Activated CD4-positive, alpha-beta T cell treated with anti-CD3 and anti-CD28 coated beads, Interleukin-2, Interleukin-4, amounts not matched to agents 100 ng/mL and 50 ng/mL, durations not matched to agents 16 hours and 8 hours (primary cell): Measurements from ENCODE around the gene C10orf71.

Experiments used
- DNase-seq: peaks from one replicate; pipeline ENCODE4 v3.0.0-alpha.2; 2020; ENCODE audit warnings: low spot score

C10orf71 gene

GRCh38 chr10:49298983-49299815 is at the start of gene C10orf71:
Gene C10orf71 (plus strand): TSS chr10:49299170. CDS start chr10:49322546, 23,376 bp downstream.
- no peak for DNase-seq

- DNase-seq, result no peak
Measured at GRCh38 chr10:49252313-49253034, 46.5 kb upstream of the C10orf71 start.

- DNase-seq, result no peak
Measured at GRCh38 chr10:49253340-49253906, 45.5 kb upstream of the C10orf71 start.

DNA sequence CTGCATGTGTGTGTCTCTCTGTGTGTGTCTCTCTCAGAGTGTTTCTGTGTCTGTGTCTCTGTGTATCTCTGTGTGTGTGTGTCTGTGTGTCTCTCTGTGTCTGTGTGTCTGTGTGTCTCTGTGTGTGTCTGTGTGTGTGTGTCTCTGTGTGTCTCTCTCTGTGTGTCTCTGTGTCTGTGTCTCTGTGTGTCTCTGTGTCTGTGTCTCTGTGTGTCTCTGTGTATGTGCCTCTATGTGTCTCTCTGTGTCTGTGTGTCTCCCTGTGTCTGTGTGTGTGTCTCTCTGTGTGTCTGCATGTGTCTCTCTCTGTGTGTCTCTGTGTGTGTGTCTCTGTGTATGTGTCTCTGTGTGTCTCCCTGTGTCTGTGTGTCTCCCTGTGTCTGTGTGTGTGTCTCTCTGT is 44.8 kb upstream of the C10orf71 start:
- DNase-seq, result no peak

DNA sequence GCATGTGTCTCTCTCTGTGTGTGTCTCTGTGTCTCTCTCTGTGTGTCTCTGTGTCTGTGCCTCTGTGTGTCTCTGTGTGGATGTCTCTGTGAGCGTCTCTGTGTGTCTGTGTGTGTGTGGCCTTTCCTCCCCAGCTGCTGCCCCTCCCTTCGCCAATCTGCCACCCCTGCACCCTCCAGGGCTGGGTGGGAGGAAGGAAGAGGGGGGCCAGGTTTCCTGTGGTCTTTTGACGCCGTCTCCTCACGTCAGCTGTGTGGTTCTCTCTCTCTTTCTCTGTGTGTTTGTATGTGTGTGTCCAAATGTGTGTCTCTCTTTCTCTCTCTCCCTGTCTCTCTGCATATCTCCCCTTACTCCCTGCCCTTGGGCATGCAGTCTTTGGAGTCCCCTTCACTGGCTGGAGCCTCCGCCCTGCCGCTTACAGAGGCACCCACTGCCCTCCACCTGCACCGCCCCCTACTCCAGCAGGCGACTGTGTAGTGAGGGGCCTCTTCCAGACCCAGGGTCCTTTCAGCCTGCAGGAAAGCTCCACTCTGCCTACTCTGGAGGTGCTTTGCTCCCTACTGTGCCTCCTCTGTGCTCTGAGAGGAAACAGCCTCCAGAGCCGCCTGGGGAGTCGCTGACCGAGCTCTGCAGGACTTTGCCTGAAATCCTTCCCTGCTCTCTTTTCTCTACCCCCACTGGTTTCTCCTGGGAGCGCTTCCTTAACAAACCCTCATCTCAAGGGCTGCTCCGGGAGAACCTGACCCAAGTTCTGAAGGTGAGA is 44.2 kb upstream of the C10orf71 start:
- DNase-seq, result no peak

DNA sequence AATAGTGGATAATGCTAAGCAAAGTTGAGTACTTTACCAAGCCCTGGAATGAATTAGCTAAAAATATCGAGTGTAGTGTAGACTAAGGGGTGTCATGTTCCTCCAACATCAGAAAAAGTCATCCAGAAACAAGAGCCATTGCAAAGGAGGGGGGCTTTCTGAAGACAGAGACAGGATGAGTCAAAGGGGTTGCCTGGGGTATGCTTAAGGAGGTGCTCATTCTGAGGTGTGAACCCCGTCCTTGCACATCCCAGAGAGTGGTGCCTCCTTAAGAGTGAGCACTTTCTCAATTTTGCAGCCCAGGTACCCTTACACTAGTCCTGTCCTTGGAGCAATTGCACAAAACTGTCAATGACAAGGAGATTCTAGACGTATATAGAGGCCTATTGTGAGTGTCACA is 43.1 kb upstream of the C10orf71 start:
- DNase-seq, result no peak

- no peak for DNase-seq
Measured at GRCh38 chr10:49257154-49257553, 41.8 kb upstream of the C10orf71 start.

DNA sequence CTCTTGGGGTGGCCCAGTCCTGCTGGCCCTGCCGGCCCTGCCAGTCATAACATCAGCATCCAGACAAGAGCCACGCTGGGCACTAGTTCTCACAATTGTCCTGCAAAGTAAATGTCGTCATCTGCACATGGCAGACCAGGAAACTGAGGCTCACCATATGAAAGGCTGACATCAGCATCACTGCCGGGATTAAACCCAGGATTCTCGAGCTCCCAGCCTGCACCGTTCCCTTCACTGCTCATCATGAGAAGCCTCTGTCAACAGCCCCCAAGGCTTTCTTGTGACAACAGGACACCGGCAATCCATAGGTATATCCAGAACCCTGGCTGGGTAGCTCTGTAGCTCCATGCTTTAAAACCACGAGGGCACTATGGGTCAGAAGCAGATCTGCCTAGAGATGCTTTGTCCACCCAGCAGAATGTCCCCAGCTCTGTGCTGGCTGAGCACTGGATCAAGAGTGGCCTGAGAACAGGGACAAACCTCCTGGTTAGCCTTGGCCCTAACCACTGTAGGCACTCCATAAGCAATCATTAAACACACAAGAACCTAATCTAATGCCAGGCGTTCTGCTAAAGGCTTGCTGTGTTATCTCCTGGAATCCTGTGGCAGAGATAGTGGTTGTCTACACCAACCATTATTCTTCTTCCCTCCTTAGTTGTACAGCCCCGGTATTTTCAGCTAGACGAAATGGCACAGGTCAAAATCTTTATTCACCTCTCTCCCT is 41.2 kb upstream of the C10orf71 start:
- no peak for DNase-seq

DNA sequence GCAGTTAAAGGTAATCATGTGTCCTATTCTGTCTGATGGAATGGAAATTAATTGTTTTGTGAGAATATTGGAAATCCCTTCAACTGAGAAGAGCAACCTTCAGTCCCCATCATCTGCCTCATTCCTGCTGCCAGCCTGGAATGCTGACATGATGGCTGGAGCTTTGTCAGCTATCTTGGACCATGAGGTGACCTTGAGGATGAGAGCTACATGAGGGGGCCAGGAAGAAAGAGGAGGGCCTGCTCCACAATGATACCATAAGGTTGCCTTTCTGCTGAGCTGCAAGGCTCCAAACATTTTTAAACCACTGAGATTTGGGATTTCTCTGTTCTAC is 40.7 kb upstream of the C10orf71 start:
- no peak for DNase-seq

- DNase-seq, result no peak
Measured at GRCh38 chr10:49260644-49261296, 38.2 kb upstream of the C10orf71 start.

GRCh38 chr10:49263591-49263990 is 35.4 kb upstream of the C10orf71 start:
- no peak for DNase-seq

- no peak for DNase-seq
Measured at GRCh38 chr10:49264177-49264677, 34.7 kb upstream of the C10orf71 start.

DNA sequence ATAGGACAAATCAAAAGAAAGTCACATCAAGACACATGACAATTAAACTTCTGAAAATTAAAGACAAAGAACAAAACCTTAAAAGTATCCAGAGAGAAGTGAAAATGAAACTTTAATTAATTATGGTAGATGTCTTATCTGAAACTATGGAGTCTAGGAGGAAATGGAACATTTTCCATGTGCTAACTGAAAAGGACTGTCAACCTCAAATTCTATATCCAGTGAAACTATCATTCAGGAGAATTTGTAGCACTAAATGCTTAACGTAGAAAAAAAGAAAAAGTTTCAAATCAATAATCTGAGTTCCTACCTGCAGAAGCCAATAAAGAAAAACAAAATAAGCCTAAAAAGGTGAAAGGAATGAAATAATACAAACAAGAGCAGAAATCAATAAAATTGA is 33.1 kb upstream of the C10orf71 start:
- DNase-seq, result no peak

DNA sequence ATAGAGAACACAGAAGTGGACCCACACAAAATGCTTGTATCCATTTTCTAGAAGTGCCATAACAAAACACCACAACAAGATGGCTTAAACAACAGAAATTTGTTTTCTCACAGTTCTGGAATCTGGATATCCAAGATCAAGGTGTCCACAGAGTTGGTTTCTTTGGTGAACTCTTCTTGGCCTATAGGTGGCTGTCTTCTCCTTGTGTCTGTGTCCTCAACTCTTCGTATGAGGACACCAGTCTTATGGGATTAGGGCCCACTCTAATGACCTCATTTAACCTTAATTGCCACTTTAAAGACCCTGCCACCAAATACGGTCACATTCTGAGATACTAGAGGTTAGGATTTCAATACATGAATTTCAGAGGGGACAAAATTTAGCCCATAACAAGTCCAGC is 30.8 kb upstream of the C10orf71 start:
- DNase-seq, result no peak

DNA sequence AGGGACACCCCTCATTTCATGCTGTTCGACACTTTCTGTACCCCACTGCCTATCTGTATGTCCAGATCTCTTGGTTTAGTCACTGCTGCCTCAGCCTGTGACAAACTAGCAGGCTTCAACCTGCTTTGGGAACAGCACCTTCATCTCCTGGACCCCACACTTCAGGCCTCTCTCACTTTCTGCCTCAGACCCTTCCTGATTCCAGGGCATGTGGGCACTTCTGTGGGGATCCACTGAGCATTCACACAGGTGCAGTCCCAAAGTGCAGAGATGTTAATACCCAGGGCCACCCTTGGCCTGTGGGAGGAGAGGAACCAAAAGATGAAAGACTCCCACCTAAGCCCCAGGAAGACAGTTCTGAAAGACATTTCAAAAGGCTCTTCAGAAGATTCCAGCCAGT is 29.4 kb upstream of the C10orf71 start:
- DNase-seq, result no peak

DNA sequence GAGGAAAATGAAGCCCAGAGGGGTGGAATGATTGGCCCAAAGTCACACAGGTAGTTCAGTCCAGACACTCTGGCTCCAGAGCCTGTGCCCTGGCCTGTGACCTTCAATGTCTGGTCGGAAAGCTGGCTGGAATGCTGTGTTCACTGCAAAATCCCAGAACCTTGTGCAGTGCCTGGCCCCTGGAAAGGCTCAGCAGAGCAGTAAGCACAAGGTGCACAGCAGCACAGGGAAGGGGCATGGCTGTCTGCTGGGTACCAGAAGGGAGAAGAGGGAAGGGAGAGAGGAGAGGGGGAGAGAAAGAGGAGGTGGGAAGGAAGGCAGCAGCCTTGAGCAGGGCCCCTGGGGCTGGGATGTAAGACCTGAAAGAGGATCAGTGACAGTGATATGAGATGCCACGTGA is 28.4 kb upstream of the C10orf71 start:
- no peak for DNase-seq

- no peak for DNase-seq
Measured at GRCh38 chr10:49271346-49271745, 27.6 kb upstream of the C10orf71 start.

DNA sequence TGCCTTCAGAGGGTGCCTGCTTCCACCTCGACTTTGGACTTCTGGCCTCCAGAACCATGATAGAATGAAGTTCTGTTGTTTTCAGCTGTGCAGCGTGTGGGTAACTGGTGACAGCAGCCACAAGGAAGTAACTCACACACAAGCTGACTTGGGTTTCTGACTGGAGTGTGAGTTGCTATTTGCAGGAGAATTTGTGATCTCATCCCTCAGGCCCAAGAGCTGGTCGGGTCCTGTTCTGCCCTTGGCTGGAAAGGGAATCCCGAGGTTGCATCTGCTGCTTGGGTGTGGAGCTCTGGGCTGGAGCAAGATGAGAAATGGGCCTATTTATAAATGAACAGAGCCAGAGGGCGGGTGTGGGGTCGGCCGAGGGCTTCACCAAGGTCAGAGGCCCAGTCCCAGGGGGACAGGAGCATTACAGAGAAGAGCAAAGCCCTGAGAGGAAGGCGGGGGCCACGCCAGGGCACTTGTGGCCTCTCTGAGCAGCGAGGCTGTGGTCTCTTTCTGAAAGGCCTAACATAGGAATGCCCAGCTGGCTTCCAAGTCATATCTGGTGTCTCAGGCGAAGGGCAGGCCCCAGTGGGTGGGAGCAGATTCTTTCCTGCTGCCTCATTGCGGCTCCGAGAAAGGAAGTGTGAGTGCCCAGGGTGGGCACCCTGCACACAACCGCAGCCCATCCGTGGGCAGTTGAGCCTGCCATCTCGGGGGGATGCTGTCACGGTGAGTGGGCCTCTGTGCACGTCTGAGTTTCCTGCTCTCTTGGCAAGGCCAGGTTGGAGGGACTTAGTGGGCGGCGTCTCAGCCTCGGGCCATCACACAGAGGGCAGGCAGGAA is 26.5 kb upstream of the C10orf71 start:
- DNase-seq, result no peak

DNA sequence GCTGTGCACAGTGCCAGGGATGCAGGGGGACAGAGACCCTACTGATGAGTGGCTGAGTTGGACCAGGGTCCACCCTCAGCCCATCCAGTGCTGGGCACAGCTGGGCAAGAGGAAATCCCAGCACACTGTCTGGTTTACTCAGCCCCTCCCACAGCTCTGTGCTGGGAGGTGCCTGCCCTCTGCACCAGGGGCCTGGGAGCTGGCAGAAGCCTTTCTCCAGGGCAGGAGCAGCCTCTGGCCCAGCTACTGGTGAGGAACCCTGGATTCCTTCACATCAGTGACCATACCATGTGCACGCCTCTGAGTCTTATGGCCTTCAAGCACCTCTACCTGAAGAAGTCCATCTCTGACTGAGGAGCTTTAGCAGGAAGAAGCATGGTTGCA is 25.9 kb upstream of the C10orf71 start:
- DNase-seq, result no peak

DNA sequence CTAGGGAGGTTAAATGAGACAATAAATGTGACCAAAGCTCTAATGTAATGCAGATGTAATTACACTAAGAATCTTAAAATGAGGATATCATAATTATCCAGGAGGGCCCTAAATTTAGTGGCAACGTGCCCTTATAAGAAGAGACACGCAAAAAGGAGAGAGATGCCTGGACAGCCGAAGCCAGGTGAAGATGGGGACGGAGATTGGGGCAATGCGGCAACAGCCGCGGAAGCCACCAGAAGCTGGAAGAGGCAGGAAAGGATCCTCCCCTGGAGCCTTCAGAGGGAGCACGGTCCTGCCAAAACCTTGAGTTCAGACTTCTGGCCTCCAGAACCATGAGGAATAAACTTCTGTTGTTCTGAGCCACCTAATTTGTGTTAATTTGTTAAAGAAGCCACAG is 25.3 kb upstream of the C10orf71 start:
- no peak for DNase-seq
